ENCODE results near the gene CWC27. TPM values are rescaled to one million over a fixed set of nuclear protein-coding genes. Genes with fewer than 3 reads are reported as not detected.

The CWC27 gene
- 10 to 100 TPM; 15.1 to 28.0 (median 24.9) TPM for total RNA-seq

- ATAC-seq (replicated peaks in 6 of 8), result peak; percentile 95 to 98 (median 97)
Observed at GRCh38 chr5:64768358-64769312, at the start of gene CWC27, which contains the start of gene SREK1IP1. Gene CWC27, plus strand, starts transcription at chr5:64768930. Its CDS starts 217 bp downstream, at chr5:64769147. Gene SREK1IP1, minus strand, starts transcription at chr5:64768691. Its CDS starts 174 bp downstream, at chr5:64768517.

GRCh38 chr5:64722588-64722987 is 46.1 kb upstream of the CWC27 start:
- Histone ChIP-seq H3K4me3 (no peak overlapping the region), H3K4me1 (replicated peaks in 1 of 2) (no peaks in the 10 kb centered on the region), H3K27ac (no peak overlapping the region)
- WGBS, 10 experiments, result 40 to 100% (median 94%) methylated on average over 1 to 3 of the region's 3 CpGs
- in situ Hi-C loops (cut with MboI; ENCODE audit: low pct_unique_long_range_greater_than_20kb in 2 of 9, low sequenced_read_pairs in 9 of 9, unreplicated experiment in 9 of 9), result no loop called here
- ATAC-seq (replicated peaks in 6 of 8), result no peak

More at GRCh38 chr5:64768358-64769312, at the start of gene CWC27, which contains the start of gene SREK1IP1:
- WGBS, 10 experiments, result 0 to 1% (median 0%) methylated on average over 1 to 25 of the region's 48 CpGs; no CpG with 5 or more reads in 1 of the 10 experiments
- in situ Hi-C loops (cut with MboI; ENCODE audit: low pct_unique_long_range_greater_than_20kb in 2 of 9, low sequenced_read_pairs in 9 of 9, unreplicated experiment in 9 of 9), result no loop called here
- H3K4me3 ChIP-seq, result peak within 1 kb of the TSS; percentile 66 to 99 (median 88)
- H3K4me1 ChIP-seq (replicated peaks in 1 of 2), result peaks cover 4 to 10% of the 10 kb centered on the region in 2 donors
- peak within 1 kb of the TSS; percentile 93 to 98 for H3K27ac ChIP-seq

- in situ Hi-C loops (cut with MboI; ENCODE audit: low pct_unique_long_range_greater_than_20kb in 2 of 9, low sequenced_read_pairs in 9 of 9, unreplicated experiment in 9 of 9), result no loop called here
- ATAC-seq (replicated peaks in 6 of 8), result no peak
- WGBS, 10 experiments, result 80 to 100% (median 100%) methylated on average over 1 to 2 of the region's 2 CpGs; no CpG with 5 or more reads in 1 of the 10 experiments
- no peak overlapping the region for H3K4me3 ChIP-seq
- H3K27ac ChIP-seq, result no peak overlapping the region
- no peaks in the 10 kb centered on the region for H3K4me1 ChIP-seq (replicated peaks in 1 of 2)
Observed at GRCh38 chr5:64727150-64727549, 41.6 kb upstream of the CWC27 start.

- in situ Hi-C loops (cut with MboI; ENCODE audit: low pct_unique_long_range_greater_than_20kb in 2 of 9, low sequenced_read_pairs in 9 of 9, unreplicated experiment in 9 of 9), result no loop called here
- 83 to 100% (median 100%) methylated on average over 1 of the region's 1 CpG; no CpG with 5 or more reads in 4 of the 10 experiments for WGBS, 10 experiments
- Histone ChIP-seq H3K4me1 (replicated peaks in 1 of 2) (no peaks in the 10 kb centered on the region), H3K27ac (no peak overlapping the region), H3K4me3 (no peak overlapping the region)
- ATAC-seq (replicated peaks in 6 of 8), result no peak
Observed at GRCh38 chr5:64742411-64742810, 26.3 kb upstream of the CWC27 start.

- ATAC-seq (replicated peaks in 6 of 8), result no peak
- in situ Hi-C loops (cut with MboI; ENCODE audit: low pct_unique_long_range_greater_than_20kb in 2 of 9, low sequenced_read_pairs in 9 of 9, unreplicated experiment in 9 of 9), result no loop called here
- Histone ChIP-seq H3K4me1 (replicated peaks in 1 of 2) (no peaks in the 10 kb centered on the region), H3K27ac (no peak overlapping the region), H3K4me3 (no peak overlapping the region)
Observed at GRCh38 chr5:64742821-64743220, 25.9 kb upstream of the CWC27 start.

GRCh38 chr5:64744914-64745313 is 23.8 kb upstream of the CWC27 start:
- H3K27ac ChIP-seq, result no peak overlapping the region

GRCh38 chr5:64746446-64746845 is 22.3 kb upstream of the CWC27 start:
- no peak for ATAC-seq (replicated peaks in 6 of 8)
- Histone ChIP-seq H3K27ac (no peak overlapping the region), H3K4me1 (replicated peaks in 1 of 2) (no peaks in the 10 kb centered on the region), H3K4me3 (no peak overlapping the region)
- 83 to 100% (median 100%) methylated on average over 1 of the region's 1 CpG; no CpG with 5 or more reads in 3 of the 10 experiments for WGBS, 10 experiments
- in situ Hi-C loops (cut with MboI; ENCODE audit: low pct_unique_long_range_greater_than_20kb in 2 of 9, low sequenced_read_pairs in 9 of 9, unreplicated experiment in 9 of 9), result no loop called here

More at GRCh38 chr5:64744914-64745313, 23.8 kb upstream of the CWC27 start:
- in situ Hi-C loops (cut with MboI; ENCODE audit: low pct_unique_long_range_greater_than_20kb in 2 of 9, low sequenced_read_pairs in 9 of 9, unreplicated experiment in 9 of 9), result no loop called here
- ATAC-seq (replicated peaks in 6 of 8), result no peak
- Histone ChIP-seq H3K4me1 (replicated peaks in 1 of 2) (no peaks in the 10 kb centered on the region), H3K4me3 (no peak overlapping the region)
- 86 to 100% (median 91%) methylated on average over 1 of the region's 1 CpG; no CpG with 5 or more reads in 1 of the 10 experiments for WGBS, 10 experiments

GRCh38 chr5:64749385-64749784 is 19.3 kb upstream of the CWC27 start:
- no peaks in the 10 kb centered on the region for H3K4me1 ChIP-seq (replicated peaks in 1 of 2)
- ATAC-seq (replicated peaks in 6 of 8), result no peak
- no peak overlapping the region for H3K27ac ChIP-seq
- in situ Hi-C loops (cut with MboI; ENCODE audit: low pct_unique_long_range_greater_than_20kb in 2 of 9, low sequenced_read_pairs in 9 of 9, unreplicated experiment in 9 of 9), result no loop called here
- no peak overlapping the region for H3K4me3 ChIP-seq
- WGBS, 10 experiments, result 83 to 100% (median 95%) methylated on average over 2 to 4 of the region's 4 CpGs; no CpG with 5 or more reads in 1 of the 10 experiments

- no peak for ATAC-seq (replicated peaks in 6 of 8)
- 93 to 100% (median 100%) methylated on average over 1 to 2 of the region's 2 CpGs; no CpG with 5 or more reads in 2 of the 10 experiments for WGBS, 10 experiments
Observed at GRCh38 chr5:64754066-64754465, 14.7 kb upstream of the CWC27 start.

GRCh38 chr5:64758901-64759300 is 9.8 kb upstream of the CWC27 start:
- peak in 3 of 8 experiments; percentile 24 to 84 (median 28) for ATAC-seq (replicated peaks in 6 of 8)
- 40 to 100% (median 73%) methylated on average over 1 to 3 of the region's 3 CpGs; no CpG with 5 or more reads in 2 of the 10 experiments for WGBS, 10 experiments
- peaks cover 18 to 22% of the 10 kb centered on the region in 2 donors for H3K4me1 ChIP-seq (replicated peaks in 1 of 2)
- no peak overlapping the region for H3K27ac ChIP-seq
- in situ Hi-C loops (cut with MboI; ENCODE audit: low pct_unique_long_range_greater_than_20kb in 2 of 9, low sequenced_read_pairs in 9 of 9, unreplicated experiment in 9 of 9), result no loop called here
- no peak overlapping the region for H3K4me3 ChIP-seq

More at GRCh38 chr5:64754066-64754465, 14.7 kb upstream of the CWC27 start:
- Histone ChIP-seq H3K4me3 (no peak overlapping the region), H3K4me1 (replicated peaks in 1 of 2) (peaks cover 0 to 5% of the 10 kb centered on the region in 2 donors), H3K27ac (no peak overlapping the region)
- in situ Hi-C loops (cut with MboI; ENCODE audit: low pct_unique_long_range_greater_than_20kb in 2 of 9, low sequenced_read_pairs in 9 of 9, unreplicated experiment in 9 of 9), result no loop called here

GRCh38 chr5:64759960-64760660 is 8.6 kb upstream of the CWC27 start:
- in situ Hi-C loops (cut with MboI; ENCODE audit: low pct_unique_long_range_greater_than_20kb in 2 of 9, low sequenced_read_pairs in 9 of 9, unreplicated experiment in 9 of 9), result no loop called here
- Histone ChIP-seq H3K4me3 (no peak overlapping the region), H3K27ac (peak overlapping the region in 1 of 2 donors; percentile 58), H3K4me1 (replicated peaks in 1 of 2) (peaks cover 18 to 22% of the 10 kb centered on the region in 2 donors)
- WGBS, 10 experiments, result 20 to 87% (median 56%) methylated on average over 1 to 4 of the region's 4 CpGs
- ATAC-seq (replicated peaks in 6 of 8), result peak in 3 of 8 experiments; percentile 38 to 63 (median 47)

GRCh38 chr5:64763948-64764503 is 4.7 kb upstream of the CWC27 start:
- Histone ChIP-seq H3K4me3 (no peak overlapping the region), H3K4me1 (replicated peaks in 1 of 2) (peaks cover 22% of the 10 kb centered on the region in 2 donors), H3K27ac (no peak overlapping the region)
- 70 to 100% (median 91%) methylated on average over 1 to 4 of the region's 4 CpGs; no CpG with 5 or more reads in 1 of the 10 experiments for WGBS, 10 experiments
- no peak for ATAC-seq (replicated peaks in 6 of 8)
- in situ Hi-C loops (cut with MboI; ENCODE audit: low pct_unique_long_range_greater_than_20kb in 2 of 9, low sequenced_read_pairs in 9 of 9, unreplicated experiment in 9 of 9), result no loop called here
